Ascending aorta (tissue), 2 donors: ENCODE measurements around the gene CYP46A1. TPM values are rescaled to one million over a fixed set of nuclear protein-coding genes. Genes with fewer than 3 reads are reported as not detected.

Source experiments
- DNase-seq, 2 donors: peaks; one replicate each; pipeline ENCODE4 v3.0.0-alpha.2; 2019; ENCODE audit warnings: low spot score in 2 of 2
- H3K27ac ChIP-seq, 2 donors: fragments of 200-600 bp; sonication (generic); one replicate each; pipeline ENCODE4 v1.5.1; 2016 to 2017; ENCODE audit warnings: mild to moderate bottlenecking in 1 of 2
- H3K27me3 ChIP-seq: fragments of 200-600 bp; sonication (generic); one replicate; pipeline ENCODE4 v1.5.1; 2017
- H3K36me3 ChIP-seq, 2 donors: fragments of 200-600 bp; sonication (generic); one replicate each; pipeline ENCODE4 v1.5.1; 2016
- H3K4me1 ChIP-seq, 2 donors: fragments of 200-600 bp; sonication (generic); one replicate each; pipeline ENCODE4 v1.5.1; 2016 to 2017; ENCODE audit warnings: mild to moderate bottlenecking in 1 of 2
- H3K4me3 ChIP-seq, 2 donors: fragments of 200-600 bp; sonication (generic); one replicate each; pipeline ENCODE4 v1.5.1; 2016 to 2017; ENCODE audit warnings: mild to moderate bottlenecking in 1 of 2
- H3K9me3 ChIP-seq, 2 donors: fragments of 200-600 bp; sonication (generic); one replicate each; pipeline ENCODE4 v1.5.1; 2016
- CTCF ChIP-seq, 3 experiments: fragments of 200-600 bp in 2 of 3; fragments of 450-650 bp in 1 of 3; sonication (generic) in 2 of 3; IDR thresholded peaks; one replicate each; pipeline ENCODE4 v1.5.1; 2016 to 2019; ENCODE audit warnings: antibody characterized with exemption in 3 of 3, mild to moderate bottlenecking in 1 of 3, moderate library complexity in 1 of 3
- intact Hi-C: fragments of 100-400 bp; cut with DNase I; formaldehyde crosslinking; loops from one replicate; pipeline ENCODE4 v1.15.1; 2023
- total RNA-seq: library from RNA; depleted of rRNA; stranded (reverse); fragments of >200 nt; gene quantifications from one replicate; pipeline ENCODE4 v1.1.0, GENCODE V29; 2016

CYP46A1 gene
- total RNA-seq, 1 donor from 2014 or later, result not detected

- intact Hi-C loops, result no loop called here
- no peak for DNase-seq
- H3K9me3 ChIP-seq, result peaks cover 0 to 17% of the 10 kb centered on the region in 2 donors
Observed at GRCh38 chr14:99676657-99677056, 7.4 kb upstream of the CYP46A1 start.

GRCh38 chr14:99677231-99678140 lies 6.6 kb upstream of the CYP46A1 start:
- DNase-seq, result no peak
- H3K9me3 ChIP-seq, result peaks cover 0 to 17% of the 10 kb centered on the region in 2 donors
- H3K4me1 ChIP-seq, result no peaks in the 10 kb centered on the region
- TF ChIP-seq CTCF (IDR thresholded peaks at IDR 0.05), result no peak
- intact Hi-C loops, result no loop called here
- no peak overlapping the region for H3K4me3 ChIP-seq
- H3K27ac ChIP-seq, result no peak overlapping the region
- H3K27me3 ChIP-seq, result no peaks in the 10 kb centered on the region
- H3K36me3 ChIP-seq, result no peaks in the 10 kb centered on the region

More at GRCh38 chr14:99676657-99677056, 7.4 kb upstream of the CYP46A1 start:
- H3K4me1 ChIP-seq, result no peaks in the 10 kb centered on the region
- no peaks in the 10 kb centered on the region for H3K27me3 ChIP-seq
- no peak overlapping the region for H3K27ac ChIP-seq
- no peak for TF ChIP-seq CTCF (IDR thresholded peaks at IDR 0.05)
- no peaks in the 10 kb centered on the region for H3K36me3 ChIP-seq
- no peak overlapping the region for H3K4me3 ChIP-seq

- Histone ChIP-seq H3K27me3 (no peaks in the 10 kb centered on the region), H3K9me3 (peaks cover 0 to 17% of the 10 kb centered on the region in 2 donors), H3K4me1 (peaks cover 0 to 5% of the 10 kb centered on the region in 2 donors), H3K4me3 (no peak overlapping the region), H3K27ac (no peak overlapping the region), H3K36me3 (no peaks in the 10 kb centered on the region)
- no peak for TF ChIP-seq CTCF (IDR thresholded peaks at IDR 0.05)
- intact Hi-C loops, result no loop called here
- peak in 1 of 2 donors; percentile 13 for DNase-seq
Observed at GRCh38 chr14:99678198-99678597, 5.9 kb upstream of the CYP46A1 start.

- Histone ChIP-seq H3K4me1 (peaks cover 0 to 5% of the 10 kb centered on the region in 2 donors), H3K9me3 (peaks cover 0 to 17% of the 10 kb centered on the region in 2 donors), H3K4me3 (no peak overlapping the region), H3K36me3 (no peaks in the 10 kb centered on the region), H3K27ac (no peak overlapping the region), H3K27me3 (no peaks in the 10 kb centered on the region)
- intact Hi-C loops, result no loop called here
- TF ChIP-seq CTCF (IDR thresholded peaks at IDR 0.05), result no peak
- peak in 1 of 2 donors; percentile 54 for DNase-seq
Observed at GRCh38 chr14:99679111-99679510, 5.0 kb upstream of the CYP46A1 start.

GRCh38 chr14:99679543-99679942 lies 4.6 kb upstream of the CYP46A1 start:
- no peak for TF ChIP-seq CTCF (IDR thresholded peaks at IDR 0.05)
- DNase-seq, result no peak

More at GRCh38 chr14:99679543-99679942, 4.6 kb upstream of the CYP46A1 start:
- Histone ChIP-seq H3K9me3 (peaks cover 0 to 17% of the 10 kb centered on the region in 2 donors), H3K36me3 (no peaks in the 10 kb centered on the region), H3K27ac (no peak overlapping the region), H3K4me3 (no peak overlapping the region), H3K4me1 (peaks cover 0 to 5% of the 10 kb centered on the region in 2 donors), H3K27me3 (no peaks in the 10 kb centered on the region)
- intact Hi-C loops, result no loop called here
